IPS-18a (cell line): ENCODE data around the gene YARS1.
"Not testable (repeated sequence)": the region's sequence is repeated elsewhere in the genome, so short reads cannot be mapped to it uniquely, and the experiment has no call there.

Experiments used
- H3K27ac ChIP-seq: one replicate; pipeline ENCODE4 v1.5.1; 2013; ENCODE audit warnings: low read length
- H3K27me3 ChIP-seq: one replicate; pipeline ENCODE4 v1.6.1; 2013; ENCODE audit warnings: mild to moderate bottlenecking, low read length; ENCODE audit not compliant: control insufficient read depth, insufficient read depth
- H3K36me3 ChIP-seq: one replicate; pipeline ENCODE4 v1.6.1; 2013; ENCODE audit warnings: low read depth, low read length; ENCODE audit not compliant: control insufficient read depth
- H3K4me1 ChIP-seq: one replicate; pipeline ENCODE4 v1.6.1; 2013; ENCODE audit warnings: low read depth, low read length; ENCODE audit not compliant: control insufficient read depth
- H3K4me3 ChIP-seq: one replicate; pipeline ENCODE4 v1.5.1; 2013; ENCODE audit warnings: low read length
- H3K9ac ChIP-seq: one replicate; pipeline ENCODE4 v1.6.1; 2013; ENCODE audit warnings: mild to moderate bottlenecking, low read length, moderate library complexity
- H3K9me3 ChIP-seq: one replicate; pipeline ENCODE4 v1.6.1; 2013; ENCODE audit warnings: low read depth, low read length; ENCODE audit not compliant: control insufficient read depth

The YARS1 gene

GRCh38 chr1:32791881-32792280 is 25.3 kb downstream of the YARS1 start:
- Histone ChIP-seq H3K9ac (no peak overlapping the region), H3K4me3 (no peak overlapping the region), H3K9me3 (no peaks in the 10 kb centered on the region), H3K27me3 (no peaks in the 10 kb centered on the region), H3K36me3 (peaks cover 62% of the 10 kb centered on the region), H3K27ac (no peak overlapping the region), H3K4me1 (no peaks in the 10 kb centered on the region)

GRCh38 chr1:32789356-32789755 is 27.8 kb downstream of the YARS1 start:
- not testable (repeated sequence) for H3K4me3 ChIP-seq, H3K27ac ChIP-seq, H3K27me3 ChIP-seq, H3K9ac ChIP-seq, H3K4me1 ChIP-seq, H3K9me3 ChIP-seq
- H3K36me3 ChIP-seq, result peaks cover 77% of the 10 kb centered on the region

DNA sequence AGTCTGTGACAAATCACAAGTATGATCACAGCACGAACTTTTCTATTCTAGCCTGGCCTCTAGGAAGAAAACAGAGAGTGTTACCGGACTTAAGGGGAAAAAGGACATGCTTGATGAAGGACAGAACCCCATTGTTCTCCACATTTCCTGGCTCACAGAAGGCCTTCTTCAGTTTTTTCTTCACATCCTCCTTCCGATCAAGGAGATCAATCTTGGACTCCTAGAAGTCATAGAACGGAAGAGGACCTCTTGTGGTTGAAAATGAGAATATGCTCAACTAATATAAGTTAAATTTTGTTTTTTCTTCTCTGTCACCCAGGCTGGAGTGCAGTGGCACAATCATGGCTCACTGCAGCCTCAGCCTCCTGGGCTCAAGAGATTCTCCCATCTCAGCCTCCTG is 30.3 kb downstream of the YARS1 start:
- H3K9me3 ChIP-seq, result no peaks in the 10 kb centered on the region
- H3K27me3 ChIP-seq, result no peaks in the 10 kb centered on the region
- no peak overlapping the region for H3K9ac ChIP-seq
- H3K4me3 ChIP-seq, result no peak overlapping the region
- H3K27ac ChIP-seq, result no peak overlapping the region
- peaks cover 78% of the 10 kb centered on the region for H3K36me3 ChIP-seq
- no peaks in the 10 kb centered on the region for H3K4me1 ChIP-seq

- Histone ChIP-seq H3K4me3 (no peak overlapping the region), H3K4me1 (no peaks in the 10 kb centered on the region), H3K9me3 (no peaks in the 10 kb centered on the region), H3K36me3 (peaks cover 85% of the 10 kb centered on the region), H3K9ac (no peak overlapping the region), H3K27me3 (no peaks in the 10 kb centered on the region), H3K27ac (no peak overlapping the region)
These were observed 32.3 kb downstream of the YARS1 start for GRCh38 chr1:32784817-32785216.

DNA sequence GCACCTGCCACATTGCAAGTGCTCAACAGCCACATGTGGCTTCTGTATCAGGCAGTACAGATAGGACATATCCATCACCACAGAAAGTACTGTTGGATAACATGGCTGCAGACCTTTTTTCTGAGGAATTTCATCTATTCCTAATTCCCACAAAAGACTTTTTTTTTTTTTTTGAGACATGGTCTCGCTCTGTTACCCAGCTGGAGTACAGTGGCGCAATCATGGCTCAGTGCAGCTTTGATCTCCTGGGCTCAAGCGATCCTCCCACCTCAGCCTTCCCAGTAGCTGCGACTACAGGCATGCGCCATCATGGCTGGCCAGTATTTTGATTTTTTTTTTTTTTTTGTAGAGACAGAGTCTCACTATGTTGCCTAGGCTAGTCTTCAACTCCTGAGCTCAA is 33.3 kb downstream of the YARS1 start:
- Histone ChIP-seq H3K27me3 (no peaks in the 10 kb centered on the region), H3K9ac (no peak overlapping the region), H3K36me3 (peaks cover 88% of the 10 kb centered on the region), H3K4me1 (no peaks in the 10 kb centered on the region), H3K4me3 (no peak overlapping the region), H3K9me3 (no peaks in the 10 kb centered on the region), H3K27ac (no peak overlapping the region)

- Histone ChIP-seq H3K9me3 (no peaks in the 10 kb centered on the region), H3K9ac (no peak overlapping the region), H3K4me3 (no peak overlapping the region), H3K27me3 (no peaks in the 10 kb centered on the region), H3K27ac (no peak overlapping the region), H3K36me3 (peaks cover 87% of the 10 kb centered on the region), H3K4me1 (no peaks in the 10 kb centered on the region)
These were observed 35.1 kb downstream of the YARS1 start for GRCh38 chr1:32782086-32782485.

DNA sequence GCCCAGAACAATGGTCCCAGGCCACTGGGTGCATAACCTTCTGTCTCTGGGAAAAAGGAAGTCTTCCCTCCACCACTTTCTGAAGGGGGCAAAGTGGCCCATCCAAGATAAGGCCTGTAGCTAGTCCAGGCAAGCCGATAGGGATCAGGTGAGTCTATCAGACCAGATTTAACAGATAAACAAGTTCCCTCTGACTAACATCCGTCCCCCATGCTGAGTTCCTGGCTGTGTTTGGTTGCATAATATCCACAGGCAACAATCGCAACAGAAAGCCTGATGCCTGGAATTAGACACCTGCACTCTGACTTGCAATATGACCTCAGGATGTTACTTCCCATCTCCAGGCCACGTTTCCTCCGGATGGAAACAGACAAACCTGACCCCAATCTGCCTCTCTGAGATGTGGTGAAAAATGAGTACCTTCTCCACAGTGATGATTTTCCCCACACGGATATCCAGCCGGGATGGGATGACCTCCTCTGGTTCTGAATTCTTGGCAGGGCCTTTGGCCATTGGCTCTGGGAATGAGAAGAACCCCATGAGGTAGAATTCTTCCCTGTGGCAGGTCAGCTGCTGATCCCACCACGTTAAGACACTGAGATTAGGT is 36.4 kb downstream of the YARS1 start:
- Histone ChIP-seq H3K9ac (no peak overlapping the region), H3K27ac (no peak overlapping the region), H3K9me3 (no peaks in the 10 kb centered on the region), H3K27me3 (no peaks in the 10 kb centered on the region), H3K4me1 (no peaks in the 10 kb centered on the region), H3K4me3 (no peak overlapping the region), H3K36me3 (peaks cover 75% of the 10 kb centered on the region)

GRCh38 chr1:32780005-32780404 is 37.2 kb downstream of the YARS1 start:
- Histone ChIP-seq H3K4me1 (no peaks in the 10 kb centered on the region), H3K4me3 (no peak overlapping the region), H3K9me3 (no peaks in the 10 kb centered on the region), H3K27ac (no peak overlapping the region), H3K9ac (no peak overlapping the region), H3K27me3 (no peaks in the 10 kb centered on the region), H3K36me3 (peaks cover 76% of the 10 kb centered on the region)

GRCh38 chr1:32779242-32779641 is 37.9 kb downstream of the YARS1 start:
- peaks cover 75% of the 10 kb centered on the region for H3K36me3 ChIP-seq
- H3K27me3 ChIP-seq, result no peaks in the 10 kb centered on the region
- H3K9me3 ChIP-seq, result no peaks in the 10 kb centered on the region
- no peak overlapping the region for H3K9ac ChIP-seq
- H3K27ac ChIP-seq, result no peak overlapping the region
- H3K4me1 ChIP-seq, result no peaks in the 10 kb centered on the region
- H3K4me3 ChIP-seq, result no peak overlapping the region

DNA sequence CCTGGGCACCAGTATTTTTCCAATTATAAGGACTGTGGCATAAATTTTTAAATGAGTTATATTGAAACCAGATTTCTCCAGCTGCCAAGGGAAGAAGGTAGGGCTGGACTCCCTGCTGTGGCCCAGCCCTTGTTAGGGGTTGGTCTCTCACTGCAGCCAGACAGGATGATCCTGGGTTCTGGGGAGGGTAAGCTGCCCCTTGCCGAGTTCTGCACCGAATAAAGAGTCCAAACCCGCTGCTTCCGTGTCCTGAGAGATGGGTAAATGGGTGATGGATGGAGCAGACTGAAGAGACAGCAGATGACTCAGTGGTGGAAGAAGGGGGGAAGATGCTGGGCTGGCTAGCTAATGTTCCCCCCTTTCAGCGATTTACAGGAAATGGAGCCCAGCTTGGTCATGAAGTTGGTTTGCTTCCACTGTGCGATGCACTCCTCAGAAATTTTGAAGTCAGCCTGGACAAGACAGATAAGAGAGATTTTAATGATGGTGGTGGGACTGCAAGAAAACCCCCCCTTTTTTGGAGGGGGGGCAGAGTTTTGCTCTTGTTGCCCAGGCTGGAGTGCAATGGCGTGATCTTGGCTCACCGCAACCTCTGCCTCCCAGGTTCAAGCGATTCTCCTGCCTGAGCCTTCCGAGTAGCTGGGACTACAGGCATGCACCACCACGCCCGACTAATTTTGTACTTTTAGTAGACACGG is 41.4 kb downstream of the YARS1 start:
- H3K9me3 ChIP-seq, result no peaks in the 10 kb centered on the region

DNA sequence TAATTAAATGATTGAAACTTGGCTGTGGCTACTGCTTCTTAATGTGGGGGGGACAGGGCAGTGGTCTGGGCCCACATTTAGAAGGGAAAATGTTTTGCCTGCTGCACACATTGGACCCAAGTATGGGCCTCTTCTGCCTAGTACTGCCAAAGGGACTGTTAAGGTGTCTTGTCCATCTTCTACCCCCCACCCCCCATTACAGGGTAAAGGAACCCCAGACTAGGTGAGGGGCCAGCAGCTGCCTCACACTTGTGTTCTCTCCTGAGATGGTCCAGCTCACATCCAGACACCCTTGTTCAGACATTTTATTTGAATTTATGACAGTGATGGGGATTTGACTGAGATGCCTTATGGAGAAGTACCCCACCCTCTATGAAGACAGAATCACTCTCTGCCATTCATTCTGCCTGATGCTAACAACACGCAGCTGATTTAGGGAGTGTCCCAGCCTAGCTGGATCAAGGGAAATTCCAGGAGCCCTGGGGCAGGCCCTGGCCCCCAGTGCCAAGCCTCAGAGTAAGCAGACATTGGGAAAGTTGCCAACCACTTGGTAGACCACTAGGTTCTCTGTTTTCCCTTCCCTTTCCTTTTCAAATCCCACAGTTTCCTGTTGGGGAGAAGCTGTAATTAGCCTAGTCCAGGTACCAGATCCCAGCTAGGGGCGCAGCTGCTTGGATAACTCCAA is 42.1 kb downstream of the YARS1 start:
- Histone ChIP-seq H3K4me1 (peaks cover 3% of the 10 kb centered on the region), H3K9ac (no peak overlapping the region), H3K4me3 (no peak overlapping the region), H3K27ac (no peak overlapping the region), H3K9me3 (no peaks in the 10 kb centered on the region), H3K36me3 (peaks cover 43% of the 10 kb centered on the region), H3K27me3 (no peaks in the 10 kb centered on the region)

More for the DNA sequence above, 41.4 kb downstream of the YARS1 start:
- Histone ChIP-seq H3K27me3 (no peaks in the 10 kb centered on the region), H3K36me3 (peaks cover 50% of the 10 kb centered on the region), H3K4me1 (peaks cover 3% of the 10 kb centered on the region), H3K9ac (no peak overlapping the region), H3K27ac (no peak overlapping the region), H3K4me3 (no peak overlapping the region)

DNA sequence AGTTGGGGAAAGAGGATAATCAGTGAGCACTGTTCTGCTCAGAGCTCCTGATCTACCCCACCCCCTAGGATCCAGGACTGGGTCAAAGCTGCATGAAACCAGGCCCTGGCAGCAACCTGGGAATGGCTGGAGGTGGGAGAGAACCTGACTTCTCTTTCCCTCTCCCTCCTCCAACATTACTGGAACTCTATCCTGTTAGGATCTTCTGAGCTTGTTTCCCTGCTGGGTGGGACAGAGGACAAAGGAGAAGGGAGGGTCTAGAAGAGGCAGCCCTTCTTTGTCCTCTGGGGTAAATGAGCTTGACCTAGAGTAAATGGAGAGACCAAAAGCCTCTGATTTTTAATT is 42.7 kb downstream of the YARS1 start:
- Histone ChIP-seq H3K9me3 (no peaks in the 10 kb centered on the region), H3K9ac (no peak overlapping the region), H3K4me1 (peaks cover 3% of the 10 kb centered on the region), H3K36me3 (peaks cover 39% of the 10 kb centered on the region), H3K27me3 (no peaks in the 10 kb centered on the region), H3K4me3 (no peak overlapping the region), H3K27ac (no peak overlapping the region)
